GM23338 (cell line): ENCODE measurements around the gene ACSL6.

Experiments
- CREB1 ChIP-seq: fragments of 250-450 bp; sonication (Bioruptor Pico); IDR thresholded peaks from 2 replicates; pipeline ENCODE4 v1.5.0; 2020; ENCODE audit warnings: low read depth, mild to moderate bottlenecking, moderate library complexity
- CTCF ChIP-seq, 2 experiments: fragments of 200-600 bp in 1 of 2; sonication (generic) in 1 of 2; conservative IDR thresholded peaks; 2 replicates each; pipeline versions ENCODE4 v1.5.1 to v1.6.1; 2016 to 2017; ENCODE audit warnings: antibody characterized with exemption in 2 of 2, low read depth in 2 of 2, mild to moderate bottlenecking in 2 of 2, moderate library complexity in 1 of 2

- TF ChIP-seq CTCF (conservative IDR thresholded peaks at IDR 0.05; ENCODE audit: low read depth in 2 of 2) (no peak), CREB1 (CRISPR knock-in tag) (no peak)
These were observed 19.1 kb downstream of the ACSL6 start for GRCh38 chr5:131992370-131992769.
